ENCODE results near the gene GZF1.

DNA sequence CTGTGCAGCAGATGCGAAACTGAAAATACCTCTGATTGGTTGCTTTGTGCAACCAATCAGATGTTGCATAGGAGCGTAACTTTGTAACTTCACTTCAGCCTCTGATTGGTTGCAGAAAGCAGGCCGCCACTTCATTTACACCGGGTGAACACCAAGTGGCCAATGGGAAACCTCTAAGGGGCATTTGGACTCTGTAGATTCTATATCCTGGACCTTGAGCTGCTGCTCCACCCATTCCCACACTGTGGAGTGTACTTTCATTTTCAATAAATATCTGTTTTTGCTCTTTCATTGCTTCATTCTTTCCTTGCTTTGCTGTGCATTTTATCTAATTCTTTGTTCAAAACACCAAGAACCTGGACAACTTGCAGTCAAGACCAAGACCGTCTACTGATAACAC lies 25.5 kb upstream of the GZF1 start:
- TF ChIP-seq, protein P1, sequence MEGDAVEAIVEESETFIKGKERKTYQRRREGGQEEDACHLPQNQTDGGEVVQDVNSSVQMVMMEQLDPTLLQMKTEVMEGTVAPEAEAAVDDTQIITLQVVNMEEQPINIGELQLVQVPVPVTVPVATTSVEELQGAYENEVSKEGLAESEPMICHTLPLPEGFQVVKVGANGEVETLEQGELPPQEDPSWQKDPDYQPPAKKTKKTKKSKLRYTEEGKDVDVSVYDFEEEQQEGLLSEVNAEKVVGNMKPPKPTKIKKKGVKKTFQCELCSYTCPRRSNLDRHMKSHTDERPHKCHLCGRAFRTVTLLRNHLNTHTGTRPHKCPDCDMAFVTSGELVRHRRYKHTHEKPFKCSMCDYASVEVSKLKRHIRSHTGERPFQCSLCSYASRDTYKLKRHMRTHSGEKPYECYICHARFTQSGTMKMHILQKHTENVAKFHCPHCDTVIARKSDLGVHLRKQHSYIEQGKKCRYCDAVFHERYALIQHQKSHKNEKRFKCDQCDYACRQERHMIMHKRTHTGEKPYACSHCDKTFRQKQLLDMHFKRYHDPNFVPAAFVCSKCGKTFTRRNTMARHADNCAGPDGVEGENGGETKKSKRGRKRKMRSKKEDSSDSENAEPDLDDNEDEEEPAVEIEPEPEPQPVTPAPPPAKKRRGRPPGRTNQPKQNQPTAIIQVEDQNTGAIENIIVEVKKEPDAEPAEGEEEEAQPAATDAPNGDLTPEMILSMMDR (conservative IDR thresholded peaks at IDR 0.05) = no peak
- TF ChIP-seq ZFX (IDR thresholded peaks at IDR 0.05) = no peak

Data from C4-2B (cell line).